Neural progenitor cell (in vitro differentiated cells): ENCODE results near the gene RAB11B. TPM values are rescaled to one million over a fixed set of nuclear protein-coding genes. Genes with fewer than 3 reads are reported as not detected.

Experiments used
- DNase-seq: peaks from one replicate; pipeline ENCODE4 v3.0.0-alpha.2; 2016; ENCODE audit warnings: low spot score
- H2AFZ ChIP-seq: fragments of 200-600 bp; sonication (generic); replicated peaks from 2 replicates; pipeline ENCODE4 v1.6.1; 2016; ENCODE audit warnings: antibody characterized with exemption
- H3F3A ChIP-seq: fragments of 200-600 bp; sonication (generic); 2 replicates; pipeline ENCODE4 v1.6.1; 2016; ENCODE audit warnings: antibody characterized with exemption, low read depth
- H3K27ac ChIP-seq: fragments of 200-600 bp; sonication (generic); 2 replicates; pipeline ENCODE4 v1.5.1; 2016; ENCODE audit warnings: mild to moderate bottlenecking
- H3K27me3 ChIP-seq: fragments of 200-600 bp; sonication (generic); 2 replicates; pipeline ENCODE4 v1.6.1; 2016; ENCODE audit warnings: mild to moderate bottlenecking, moderate library complexity
- H3K36me3 ChIP-seq: fragments of 200-600 bp; sonication (generic); 2 replicates; pipeline ENCODE4 v1.5.1; 2016
- H3K4me1 ChIP-seq: fragments of 200-600 bp; sonication (generic); 2 replicates; pipeline ENCODE4 v1.6.1; 2016; ENCODE audit warnings: mixed run types
- H3K4me2 ChIP-seq: fragments of 200-600 bp; sonication (generic); 2 replicates; pipeline ENCODE4 v1.6.1; 2016
- H3K4me3 ChIP-seq: fragments of 200-600 bp; sonication (generic); 2 replicates; pipeline ENCODE4 v1.5.1; 2016
- H3K79me2 ChIP-seq: fragments of 200-600 bp; sonication (generic); 2 replicates; pipeline ENCODE4 v1.6.1; 2016; ENCODE audit warnings: low read depth
- H3K9ac ChIP-seq: fragments of 200-600 bp; sonication (generic); 2 replicates; pipeline ENCODE4 v1.6.1; 2016
- H3K9me3 ChIP-seq: fragments of 200-600 bp; sonication (generic); 2 replicates; pipeline ENCODE4 v1.5.1; 2016; ENCODE audit warnings: low read depth
- H4K20me1 ChIP-seq: fragments of 200-600 bp; sonication (generic); 2 replicates; pipeline ENCODE4 v1.6.1; 2016; ENCODE audit warnings: low read depth
- H3K27ac Mint-ChIP-seq: 3 replicates; pipeline ENCODE4 v1.8.0; 2021; ENCODE audit warnings: mixed read lengths
- H3K27me3 Mint-ChIP-seq: 2 replicates; pipeline ENCODE4 v1.8.0; 2022; ENCODE audit warnings: low read depth, mild to moderate bottlenecking, inconsistent platforms, moderate library complexity, mixed read lengths; ENCODE audit not compliant: insufficient read depth
- H3K36me3 Mint-ChIP-seq: 3 replicates; pipeline ENCODE4 v1.8.0; 2021; ENCODE audit warnings: mixed read lengths
- H3K4me1 Mint-ChIP-seq: 3 replicates; pipeline ENCODE4 v1.8.0; 2021; ENCODE audit warnings: mixed read lengths
- H3K4me3 Mint-ChIP-seq: 3 replicates; pipeline ENCODE4 v1.8.0; 2021; ENCODE audit warnings: mild to moderate bottlenecking, moderate library complexity, mixed read lengths
- H3K9me3 Mint-ChIP-seq: 3 replicates; pipeline ENCODE4 v1.8.0; 2020; ENCODE audit warnings: mixed read lengths
- CTCF ChIP-seq: fragments of 200-600 bp; sonication (generic); IDR thresholded peaks from 2 replicates; pipeline ENCODE4 v1.5.1; 2017; ENCODE audit warnings: antibody characterized with exemption, mild to moderate bottlenecking
- EZH2 ChIP-seq: fragments of 200-600 bp; sonication (generic); IDR thresholded peaks from 2 replicates; pipeline ENCODE4 v1.6.1; 2017; ENCODE audit warnings: antibody characterized with exemption, mild to moderate bottlenecking, moderate library complexity
- EZH2phosphoT487 ChIP-seq: fragments of 200-600 bp; sonication (generic); IDR thresholded peaks from 2 replicates; pipeline ENCODE4 v1.6.1; 2017; ENCODE audit warnings: antibody characterized with exemption
- total RNA-seq: library from RNA; depleted of rRNA; stranded (reverse); fragments of >200 nt; gene quantifications from 2 replicates; pipeline ENCODE4 v1.2.3, GENCODE V29; 2015; ENCODE audit warnings: low replicate concordance

RAB11B gene
- total RNA-seq, 1 donor from 2014 or later: 17.1 TPM

- Histone ChIP-seq H2AFZ (no peak overlapping the region), H4K20me1 (no peaks in the 10 kb centered on the region), H3K79me2 (no peaks in the 10 kb centered on the region), H3K4me2 (no peak overlapping the region), H3K9me3 (no peaks in the 10 kb centered on the region), H3F3A (peaks cover 10% of the 10 kb centered on the region), H3K9ac (no peak overlapping the region), H3K27me3 (peaks cover 22% of the 10 kb centered on the region), H3K27ac (no peak overlapping the region), H3K4me1 (no peaks in the 10 kb centered on the region), H3K36me3 (no peaks in the 10 kb centered on the region), H3K4me3 (no peak overlapping the region)
- no peak overlapping the region for H3K27ac Mint-ChIP-seq
- H3K9me3 Mint-ChIP-seq: no peaks in the 10 kb centered on the region
- H3K27me3 Mint-ChIP-seq: peaks cover 16% of the 10 kb centered on the region
- H3K4me1 Mint-ChIP-seq: peaks cover 11% of the 10 kb centered on the region
- no peak overlapping the region for H3K4me3 Mint-ChIP-seq
- TF ChIP-seq CTCF (no peak), EZH2phosphoT487 (no peak), EZH2 (no peak)
- H3K36me3 Mint-ChIP-seq: no peaks in the 10 kb centered on the region
- no peak for DNase-seq
These were observed 31.2 kb upstream of the RAB11B start for GRCh38 chr19:8358948-8359347.

GRCh38 chr19:8360196-8360595 is 30.0 kb upstream of the RAB11B start:
- H3K9ac ChIP-seq: no peak overlapping the region
- H3K4me1 ChIP-seq: no peaks in the 10 kb centered on the region
- H3F3A ChIP-seq: peaks cover 20% of the 10 kb centered on the region
- no peak overlapping the region for H3K4me3 ChIP-seq
- no peaks in the 10 kb centered on the region for H3K79me2 ChIP-seq
- DNase-seq: no peak
- TF ChIP-seq EZH2phosphoT487 (no peak), EZH2 (no peak), CTCF (no peak)
- H3K36me3 ChIP-seq: no peaks in the 10 kb centered on the region
- Mint-ChIP-seq H3K36me3 (no peaks in the 10 kb centered on the region), H3K4me1 (peaks cover 14% of the 10 kb centered on the region), H3K9me3 (no peaks in the 10 kb centered on the region), H3K4me3 (no peak overlapping the region), H3K27me3 (peaks cover 21% of the 10 kb centered on the region), H3K27ac (no peak overlapping the region)
- no peak overlapping the region for H2AFZ ChIP-seq
- H3K27ac ChIP-seq: no peak overlapping the region
- H3K9me3 ChIP-seq: no peaks in the 10 kb centered on the region
- H3K4me2 ChIP-seq: no peak overlapping the region
- no peaks in the 10 kb centered on the region for H4K20me1 ChIP-seq
- peaks cover 34% of the 10 kb centered on the region for H3K27me3 ChIP-seq

GRCh38 chr19:8361921-8362793 is 28.0 kb upstream of the RAB11B start:
- Histone ChIP-seq H3F3A (peaks cover 20% of the 10 kb centered on the region), H3K36me3 (no peaks in the 10 kb centered on the region), H3K4me3 (no peak overlapping the region), H3K4me2 (no peak overlapping the region), H3K9ac (no peak overlapping the region), H4K20me1 (no peaks in the 10 kb centered on the region), H3K4me1 (peaks cover 4% of the 10 kb centered on the region), H2AFZ (no peak overlapping the region), H3K79me2 (no peaks in the 10 kb centered on the region), H3K27ac (no peak overlapping the region), H3K27me3 (peaks cover 54% of the 10 kb centered on the region), H3K9me3 (no peaks in the 10 kb centered on the region)
- H3K9me3 Mint-ChIP-seq: no peaks in the 10 kb centered on the region
- peaks cover 16% of the 10 kb centered on the region for H3K4me1 Mint-ChIP-seq
- no peak overlapping the region for H3K27ac Mint-ChIP-seq
- TF ChIP-seq EZH2phosphoT487 (no peak), CTCF (no peak), EZH2 (no peak)
- H3K36me3 Mint-ChIP-seq: no peaks in the 10 kb centered on the region
- no peak for DNase-seq
- H3K4me3 Mint-ChIP-seq: no peak overlapping the region
- peaks cover 35% of the 10 kb centered on the region for H3K27me3 Mint-ChIP-seq
